Skin epidermis (tissue), 12 donors: ENCODE data around the gene PTPRN2.

Source experiments
- H3K27ac ChIP-seq, 21 experiments: fragments of 200-600 bp; sonication (generic) in 11 of 21; one replicate each; pipeline ENCODE4 v1.5.0; 2020; ENCODE audit warnings: mild to moderate bottlenecking in 3 of 21, inconsistent platforms in 2 of 21, moderate library complexity in 2 of 21
- H3K4me3 ChIP-seq, 7 experiments: fragments of 200-600 bp; sonication (generic) in 2 of 7; one replicate each; pipeline ENCODE4 v1.5.0; 2020; ENCODE audit warnings: inconsistent platforms in 2 of 7, mild to moderate bottlenecking in 2 of 7, moderate library complexity in 1 of 7

Gene PTPRN2

GRCh38 chr7:157662110-157662791 is 925.4 kb downstream of the PTPRN2 start:
- H3K4me3 ChIP-seq, result no peak overlapping the region
- H3K27ac ChIP-seq, result no peak overlapping the region

- Histone ChIP-seq H3K4me3 (no peak overlapping the region), H3K27ac (no peak overlapping the region)
Measured at GRCh38 chr7:157661611-157661975, 926.0 kb downstream of the PTPRN2 start.

- Histone ChIP-seq H3K27ac (no peak overlapping the region), H3K4me3 (no peak overlapping the region)
Measured at GRCh38 chr7:157660971-157661610, 926.5 kb downstream of the PTPRN2 start.

- H3K27ac ChIP-seq, result no peak overlapping the region
- H3K4me3 ChIP-seq, result no peak overlapping the region
Measured at GRCh38 chr7:157658851-157659412, 928.7 kb downstream of the PTPRN2 start.

GRCh38 chr7:157657741-157658740 is 929.6 kb downstream of the PTPRN2 start:
- Histone ChIP-seq H3K27ac (no peak overlapping the region), H3K4me3 (no peak overlapping the region)

GRCh38 chr7:157656195-157656769 is 931.3 kb downstream of the PTPRN2 start:
- no peak overlapping the region for H3K27ac ChIP-seq

GRCh38 chr7:157654350-157654749 is 933.3 kb downstream of the PTPRN2 start:
- no peak overlapping the region for H3K4me3 ChIP-seq
- H3K27ac ChIP-seq, result no peak overlapping the region

More at GRCh38 chr7:157656195-157656769, 931.3 kb downstream of the PTPRN2 start:
- H3K4me3 ChIP-seq, result no peak overlapping the region

- no peak overlapping the region for H3K27ac ChIP-seq
- H3K4me3 ChIP-seq, result no peak overlapping the region
Measured at GRCh38 chr7:157653827-157654207, 933.8 kb downstream of the PTPRN2 start.

GRCh38 chr7:157652954-157653826 is 934.4 kb downstream of the PTPRN2 start:
- no peak overlapping the region for H3K27ac ChIP-seq
- no peak overlapping the region for H3K4me3 ChIP-seq

- no peak overlapping the region for H3K27ac ChIP-seq
- no peak overlapping the region for H3K4me3 ChIP-seq
Measured at GRCh38 chr7:157652161-157652953, 935.3 kb downstream of the PTPRN2 start.

- Histone ChIP-seq H3K4me3 (no peak overlapping the region), H3K27ac (no peak overlapping the region)
Measured at GRCh38 chr7:157651366-157652160, 936.1 kb downstream of the PTPRN2 start.

- no peak overlapping the region for H3K4me3 ChIP-seq
Measured at GRCh38 chr7:157650801-157651200, 936.8 kb downstream of the PTPRN2 start.

GRCh38 chr7:157650131-157650631 is 937.4 kb downstream of the PTPRN2 start:
- no peak overlapping the region for H3K4me3 ChIP-seq

More at GRCh38 chr7:157650801-157651200, 936.8 kb downstream of the PTPRN2 start:
- no peak overlapping the region for H3K27ac ChIP-seq

GRCh38 chr7:157646551-157646950 is 941.1 kb downstream of the PTPRN2 start:
- no peak overlapping the region for H3K27ac ChIP-seq

More at GRCh38 chr7:157650131-157650631, 937.4 kb downstream of the PTPRN2 start:
- no peak overlapping the region for H3K27ac ChIP-seq

GRCh38 chr7:157645539-157645938 is 942.1 kb downstream of the PTPRN2 start:
- no peak overlapping the region for H3K27ac ChIP-seq
- no peak overlapping the region for H3K4me3 ChIP-seq

More at GRCh38 chr7:157646551-157646950, 941.1 kb downstream of the PTPRN2 start:
- no peak overlapping the region for H3K4me3 ChIP-seq

- H3K27ac ChIP-seq, result no peak overlapping the region
- no peak overlapping the region for H3K4me3 ChIP-seq
Measured at GRCh38 chr7:157644946-157645345, 942.7 kb downstream of the PTPRN2 start.

GRCh38 chr7:157643525-157643970 is 944.1 kb downstream of the PTPRN2 start:
- Histone ChIP-seq H3K4me3 (no peak overlapping the region), H3K27ac (no peak overlapping the region)
